Neural cell (in vitro differentiated cells): ENCODE results near the gene ARID4A. TPM values are rescaled to one million over a fixed set of nuclear protein-coding genes. Genes with fewer than 3 reads are reported as not detected.
A peak's percentile ranks its signal among the peaks of the same experiment; 100 is the strongest.
"Not testable (repeated sequence)": the region's sequence is repeated elsewhere in the genome, so short reads cannot be mapped to it uniquely, and the experiment has no call there.

Source experiments
- H2AFZ ChIP-seq: fragments of 200-600, 300-800 bp; sonication (generic), shearing (Covaris generic); 2 replicates; pipeline ENCODE4 v1.6.0; 2014; ENCODE audit warnings: low read depth, mild to moderate bottlenecking, antibody characterized with exemption, low read length, moderate library complexity
- H3F3A ChIP-seq: fragments of 200-600 bp; shearing (Covaris generic); 2 replicates; pipeline ENCODE4 v1.6.1; 2016; ENCODE audit warnings: mild to moderate bottlenecking, moderate library complexity, mixed read lengths, antibody characterized with exemption, low read length; ENCODE audit not compliant: insufficient read depth, poor library complexity, severe bottlenecking
- H3K27ac ChIP-seq: fragments of 200-600, 300-800 bp; sonication (generic), shearing (Covaris generic); 2 replicates; pipeline ENCODE4 v1.5.1; 2014; ENCODE audit warnings: mild to moderate bottlenecking, low read length, moderate library complexity
- H3K27me3 ChIP-seq: fragments of 300-800, 200-600 bp; sonication (generic), shearing (Covaris generic); 2 replicates; pipeline ENCODE4 v1.6.0; 2014; ENCODE audit warnings: mild to moderate bottlenecking, low read depth, low read length, moderate library complexity; ENCODE audit not compliant: insufficient read depth
- H3K36me3 ChIP-seq: fragments of 300-800, 200-600 bp; sonication (generic), shearing (Covaris generic); 2 replicates; pipeline ENCODE4 v1.5.1; 2014; ENCODE audit warnings: mild to moderate bottlenecking, antibody characterized with exemption, low read length, moderate library complexity; ENCODE audit not compliant: insufficient read depth
- H3K4me2 ChIP-seq: fragments of 300-800, 200-600 bp; sonication (generic), shearing (Covaris generic); 2 replicates; pipeline ENCODE4 v1.6.0; 2014; ENCODE audit warnings: mild to moderate bottlenecking, low read length
- H3K4me3 ChIP-seq: fragments of 300-800, 200-600 bp; sonication (generic), shearing (Covaris generic); 2 replicates; pipeline ENCODE4 v1.5.1; 2014; ENCODE audit warnings: mild to moderate bottlenecking, low read length, moderate library complexity
- H3K79me2 ChIP-seq: fragments of 200-600 bp; shearing (Covaris generic); replicated peaks from 2 replicates; pipeline ENCODE4 v1.6.0; 2014; ENCODE audit warnings: mild to moderate bottlenecking, low read length, moderate library complexity; ENCODE audit not compliant: insufficient read depth
- H3K9ac ChIP-seq: fragments of 300-800, 200-600 bp; sonication (generic), shearing (Covaris generic); 2 replicates; pipeline ENCODE4 v1.6.1; 2016; ENCODE audit warnings: mild to moderate bottlenecking, low read length, mixed read lengths
- H3K9me2 ChIP-seq: fragments of 200-600 bp; shearing (Covaris generic); 2 replicates; pipeline ENCODE4 v1.6.1; 2016; ENCODE audit warnings: mild to moderate bottlenecking, low read length, mixed read lengths; ENCODE audit not compliant: insufficient read depth
- H3K9me3 ChIP-seq: fragments of 200-600, 300-800 bp; sonication (generic), shearing (Covaris generic); 2 replicates; pipeline ENCODE4 v1.6.1; 2016; ENCODE audit warnings: mild to moderate bottlenecking, mixed run types, low read length, moderate library complexity, mixed read lengths
- H4K20me1 ChIP-seq: fragments of 200-600 bp; shearing (Covaris generic); 2 replicates; pipeline ENCODE4 v1.6.1; 2016; ENCODE audit warnings: mild to moderate bottlenecking, mixed run types; ENCODE audit not compliant: insufficient read depth
- CTCF ChIP-seq: fragments of 450-650 bp; IDR thresholded peaks from 2 replicates; pipeline ENCODE4 v1.5.1; 2014; ENCODE audit warnings: antibody characterized with exemption, mild to moderate bottlenecking, moderate library complexity; ENCODE audit not compliant: poor library complexity, severe bottlenecking
- EP300 ChIP-seq: fragments of 450-650 bp; conservative IDR thresholded peaks from 2 replicates; pipeline ENCODE4 v1.6.1; 2014; ENCODE audit warnings: antibody characterized with exemption, mild to moderate bottlenecking, moderate library complexity; ENCODE audit not compliant: poor library complexity, severe bottlenecking
- EZH2 ChIP-seq: fragments of 200-600, 300-800 bp; shearing (Covaris generic), sonication (generic); IDR thresholded peaks from 2 replicates; pipeline ENCODE4 v1.6.1; 2014; ENCODE audit warnings: antibody characterized with exemption, low read length, borderline replicate concordance, mild to moderate bottlenecking; ENCODE audit not compliant: insufficient read depth, poor library complexity, severe bottlenecking
- MXI1 ChIP-seq: fragments of 450-650 bp; conservative IDR thresholded peaks from 2 replicates; pipeline ENCODE4 v1.6.1; 2014; ENCODE audit warnings: antibody characterized with exemption, mild to moderate bottlenecking; ENCODE audit not compliant: poor library complexity, severe bottlenecking
- POLR2AphosphoS5 ChIP-seq: IDR thresholded peaks from 2 replicates; pipeline ENCODE4 v1.6.1; 2012
- RAD21 ChIP-seq: fragments of 450-650 bp; conservative IDR thresholded peaks from 2 replicates; pipeline ENCODE4 v1.6.1; 2014; ENCODE audit warnings: antibody characterized with exemption, mild to moderate bottlenecking, moderate library complexity
- REST ChIP-seq: IDR thresholded peaks from 2 replicates; pipeline ENCODE4 v1.6.1; 2012; ENCODE audit warnings: borderline replicate concordance
- SMC3 ChIP-seq: fragments of 450-650 bp; conservative IDR thresholded peaks from 2 replicates; pipeline ENCODE4 v1.6.1; 2014; ENCODE audit warnings: antibody characterized with exemption, mild to moderate bottlenecking, moderate library complexity; ENCODE audit not compliant: poor library complexity
- TAF1 ChIP-seq: IDR thresholded peaks from 2 replicates; pipeline ENCODE4 v1.6.1; 2012; ENCODE audit warnings: low read depth
- polyA plus RNA-seq: library from polyadenylated mRNA; depleted of rRNA; stranded (reverse); fragments of >200 nt; gene quantifications from 2 replicates; pipeline ENCODE4 v1.2.3, GENCODE V29; 2014

Gene ARID4A
- polyA plus RNA-seq, 1 donor from 2014 or later = 38.5 TPM

- Histone ChIP-seq H3K27ac (peak overlapping the region; percentile 93), H4K20me1 (peaks cover 5% of the 10 kb centered on the region), H3K9ac (peak overlapping the region; percentile 73), H3K4me3 (peak overlapping the region; percentile 68), H3F3A (no peaks in the 10 kb centered on the region), H3K79me2 (peaks cover 56% of the 10 kb centered on the region), H3K4me2 (peak overlapping the region; percentile 79), H3K36me3 (peaks cover 6% of the 10 kb centered on the region), H3K9me2 (no peaks in the 10 kb centered on the region), H3K9me3 (no peaks in the 10 kb centered on the region), H3K27me3 (no peaks in the 10 kb centered on the region), H2AFZ (peak overlapping the region; percentile 84)
- TF ChIP-seq POLR2AphosphoS5 = peak; percentile 88
- no peak for TF ChIP-seq EZH2
- TF ChIP-seq MXI1 = peak; percentile 61
- no peak for TF ChIP-seq CTCF
- TF ChIP-seq SMC3 = no peak
- no peak for TF ChIP-seq RAD21
- TF ChIP-seq REST = peak; percentile 89
- peak; percentile 67 for TF ChIP-seq EP300
- TF ChIP-seq TAF1 = peak; percentile 33
Observed at GRCh38 chr14:58331111-58331510, 32.8 kb downstream of the ARID4A start.

GRCh38 chr14:58332561-58332960 lies 34.2 kb downstream of the ARID4A start:
- peaks cover 5% of the 10 kb centered on the region for H4K20me1 ChIP-seq
- no peaks in the 10 kb centered on the region for H3F3A ChIP-seq
- H3K9me2 ChIP-seq = no peaks in the 10 kb centered on the region
- H3K27ac ChIP-seq = peak overlapping the region; percentile 93
- peak overlapping the region; percentile 68 for H3K4me3 ChIP-seq
- H3K9ac ChIP-seq = peak overlapping the region; percentile 73
- peaks cover 70% of the 10 kb centered on the region for H3K79me2 ChIP-seq
- no peaks in the 10 kb centered on the region for H3K9me3 ChIP-seq
- H2AFZ ChIP-seq = no peak overlapping the region
- no peak for TF ChIP-seq SMC3
- TF ChIP-seq REST = no peak
- no peak for TF ChIP-seq EP300
- TF ChIP-seq POLR2AphosphoS5 = no peak
- TF ChIP-seq MXI1 = no peak
- TF ChIP-seq EZH2 = no peak
- TF ChIP-seq CTCF = no peak
- no peak for TF ChIP-seq RAD21
- TF ChIP-seq TAF1 = no peak
- H3K27me3 ChIP-seq = no peaks in the 10 kb centered on the region
- peak overlapping the region; percentile 66 for H3K4me2 ChIP-seq
- peaks cover 6% of the 10 kb centered on the region for H3K36me3 ChIP-seq

GRCh38 chr14:58339666-58340065 lies 41.3 kb downstream of the ARID4A start:
- not testable (repeated sequence) for H3K27ac ChIP-seq, H4K20me1 ChIP-seq, H3K27me3 ChIP-seq, H3K4me3 ChIP-seq, H3K36me3 ChIP-seq, H3K9me3 ChIP-seq, H3K9me2 ChIP-seq, H3F3A ChIP-seq, H3K4me2 ChIP-seq, H3K9ac ChIP-seq, H2AFZ ChIP-seq
- H3K79me2 ChIP-seq = peaks cover 89% of the 10 kb centered on the region
